Stimulated activated CD4-positive, alpha-beta T cell treated with anti-CD3 and anti-CD28 coated beads, Interleukin-1b, Interleukin-23, amount 100 ng/mL, for 4 hours (primary cell): ENCODE data around the gene SMPX.

Experiments used
- DNase-seq, 2 donors: peaks; one replicate each; pipeline ENCODE4 v3.0.0-alpha.2; 2020; ENCODE audit warnings: low read depth in 2 of 2

SMPX gene

GRCh38 chrX:21744060-21744459 lies 13.9 kb downstream of the SMPX start:
- DNase-seq: no peak

GRCh38 chrX:21741869-21742701 lies 15.8 kb downstream of the SMPX start:
- no peak for DNase-seq

- DNase-seq: no peak
Measured at GRCh38 chrX:21741364-21741763, 16.6 kb downstream of the SMPX start.

GRCh38 chrX:21740329-21741274 lies 17.3 kb downstream of the SMPX start:
- no peak for DNase-seq

- no peak for DNase-seq
Measured at GRCh38 chrX:21738950-21739287, 19.0 kb downstream of the SMPX start.

GRCh38 chrX:21738210-21738949 lies 19.5 kb downstream of the SMPX start:
- DNase-seq: no peak

- no peak for DNase-seq
Measured at GRCh38 chrX:21735768-21736127, 22.2 kb downstream of the SMPX start.

GRCh38 chrX:21735038-21735767 lies 22.7 kb downstream of the SMPX start:
- DNase-seq: no peak

- DNase-seq: no peak
Measured at GRCh38 chrX:21734175-21734574, 23.7 kb downstream of the SMPX start.

- no peak for DNase-seq
Measured at GRCh38 chrX:21733705-21734104, 24.2 kb downstream of the SMPX start.

- DNase-seq: no peak
Measured at GRCh38 chrX:21730026-21730425, 27.9 kb downstream of the SMPX start.

- no peak for DNase-seq
Measured at GRCh38 chrX:21728276-21728968, 29.5 kb downstream of the SMPX start.

GRCh38 chrX:21725916-21726315 lies 32.0 kb downstream of the SMPX start:
- no peak for DNase-seq

- DNase-seq: no peak
Measured at GRCh38 chrX:21725496-21725895, 32.4 kb downstream of the SMPX start.

- DNase-seq: no peak
Measured at GRCh38 chrX:21723814-21724213, 34.1 kb downstream of the SMPX start.

- DNase-seq: no peak
Measured at GRCh38 chrX:21723084-21723483, 34.8 kb downstream of the SMPX start.

GRCh38 chrX:21721195-21721594 lies 36.7 kb downstream of the SMPX start:
- no peak for DNase-seq

GRCh38 chrX:21718575-21718974 lies 39.3 kb downstream of the SMPX start:
- DNase-seq: no peak

- no peak for DNase-seq
Measured at GRCh38 chrX:21717802-21718201, 40.1 kb downstream of the SMPX start.

GRCh38 chrX:21715825-21716224 lies 42.1 kb downstream of the SMPX start:
- DNase-seq: no peak

- no peak for DNase-seq
Measured at GRCh38 chrX:21715337-21715736, 42.6 kb downstream of the SMPX start.
